SK-N-SH treated with all-trans-retinoic acid at 6 μM for 48 hours (cell line): Measurements from ENCODE around the gene SFXN5.

Experiments
- ARNTL ChIP-seq: fragments of 450-650 bp; formaldehyde crosslinking; IDR thresholded peaks from 2 replicates; pipeline ENCODE4 v1.5.0; 2020; ENCODE audit warnings: low read depth, mild to moderate bottlenecking, moderate library complexity, borderline replicate concordance
- ESRRG ChIP-seq: fragments of 250-450 bp; sonication (Bioruptor Pico); IDR thresholded peaks from 2 replicates; pipeline ENCODE4 v1.6.1; 2021; ENCODE audit warnings: mild to moderate bottlenecking
- GLIS3 ChIP-seq: fragments of 250-450 bp; sonication (Bioruptor Pico); IDR thresholded peaks from 2 replicates; pipeline ENCODE4 v1.5.0; 2020; ENCODE audit warnings: mild to moderate bottlenecking, moderate library complexity
- ISL1 ChIP-seq: fragments of 250-450 bp; sonication (Bioruptor Pico); IDR thresholded peaks from 2 replicates; pipeline ENCODE4 v2.1.2; 2022; ENCODE audit warnings: mild to moderate bottlenecking, moderate library complexity
- PATZ1 ChIP-seq: fragments of 250-450 bp; sonication (Bioruptor Pico); IDR thresholded peaks from 2 replicates; pipeline ENCODE4 v1.8.0; 2020; ENCODE audit warnings: mild to moderate bottlenecking, moderate library complexity, borderline replicate concordance
- PPARA ChIP-seq: fragments of 250-450 bp; sonication (Bioruptor Pico); IDR thresholded peaks from 2 replicates; pipeline ENCODE4 v1.5.0; 2020; ENCODE audit warnings: mild to moderate bottlenecking, borderline replicate concordance
- RARB ChIP-seq: fragments of 250-450 bp; sonication (Bioruptor Pico); IDR thresholded peaks from 2 replicates; pipeline ENCODE4 v1.8.0; 2021; ENCODE audit warnings: mild to moderate bottlenecking, moderate library complexity
- TOX ChIP-seq: fragments of 250-450 bp; sonication (Bioruptor Pico); IDR thresholded peaks from 2 replicates; pipeline ENCODE4 v1.8.0; 2021; ENCODE audit warnings: mild to moderate bottlenecking, moderate library complexity, borderline replicate concordance
- TSHZ2 ChIP-seq: fragments of 250-450 bp; sonication (Bioruptor Pico); IDR thresholded peaks from 2 replicates; pipeline ENCODE4 v1.5.0; 2020; ENCODE audit warnings: mild to moderate bottlenecking, moderate library complexity
- ZC3H10 ChIP-seq: fragments of 250-450 bp; sonication (Bioruptor Pico); IDR thresholded peaks from 2 replicates; pipeline ENCODE4 v1.5.1; 2021; ENCODE audit warnings: mild to moderate bottlenecking, moderate library complexity
- ZFP3 ChIP-seq: fragments of 250-450 bp; sonication (Bioruptor Pico); IDR thresholded peaks from 2 replicates; pipeline ENCODE4 v1.5.0; 2020; ENCODE audit warnings: mild to moderate bottlenecking, moderate library complexity
- ZNF565 ChIP-seq: fragments of 450-650 bp; formaldehyde crosslinking; conservative IDR thresholded peaks from 2 replicates; pipeline ENCODE4 v1.5.0; 2020; ENCODE audit warnings: low read depth, mild to moderate bottlenecking, moderate library complexity

GRCh38 chr2:73117441-73117840 is 45.9 kb upstream of the SFXN5 start:
- TF ChIP-seq RARB, result no peak
- TF ChIP-seq TOX (CRISPR knock-in tag), result no peak
- no peak for TF ChIP-seq GLIS3 (CRISPR knock-in tag)
- no peak for TF ChIP-seq PATZ1 (CRISPR knock-in tag)
- no peak for TF ChIP-seq ZC3H10 (CRISPR knock-in tag)
- no peak for TF ChIP-seq ZNF565
- TF ChIP-seq ARNTL, result no peak
- TF ChIP-seq PPARA (CRISPR knock-in tag), result no peak
- no peak for TF ChIP-seq ISL1 (CRISPR knock-in tag)
- TF ChIP-seq ZFP3 (CRISPR knock-in tag), result no peak
- TF ChIP-seq ESRRG (CRISPR knock-in tag), result no peak
- no peak for TF ChIP-seq TSHZ2 (CRISPR knock-in tag)
